HepG2 (cell line): ENCODE results near the gene SLC13A3. TPM values are rescaled to one million over a fixed set of nuclear protein-coding genes. Genes with fewer than 3 reads are reported as not detected.

Source experiments
- AGO2 ChIP-seq: fragments of 200-400 bp; formaldehyde crosslinking; optimal IDR thresholded peaks from 2 replicates; pipeline ENCODE3; 2017; ENCODE audit warnings: mild to moderate bottlenecking, low read depth, low read length, moderate library complexity
- ATAD3A ChIP-seq: sonication (generic); formaldehyde crosslinking; IDR thresholded peaks from 2 replicates; pipeline ENCODE4 v1.4.0; 2020; ENCODE audit warnings: missing genetic modification reagents
- ELF1 ChIP-seq: sonication (generic); formaldehyde crosslinking; IDR thresholded peaks from 2 replicates; pipeline ENCODE4 v1.4.0; 2020; ENCODE audit warnings: missing genetic modification reagents
- EP300 ChIP-seq, 3 experiments: sonication (generic) in 1 of 3; formaldehyde crosslinking in 1 of 3; IDR thresholded peaks; 2 replicates each; pipeline versions ENCODE4 v1.5.1 to v1.6.1; 2011 to 2020; ENCODE audit warnings: low read depth in 2 of 3, low read length in 2 of 3, borderline replicate concordance in 1 of 3, improper control_type of control experiment in 1 of 3, mild to moderate bottlenecking in 1 of 3, missing genetic modification reagents in 1 of 3, moderate library complexity in 1 of 3
- FOSL2 ChIP-seq: sonication (generic); formaldehyde crosslinking; IDR thresholded peaks from 2 replicates; pipeline ENCODE4 v1.4.0; 2020; ENCODE audit warnings: missing genetic modification reagents
- HNRNPLL ChIP-seq: fragments of 200-400 bp; formaldehyde crosslinking; IDR thresholded peaks from 2 replicates; pipeline ENCODE4 v1.6.1; 2017; ENCODE audit warnings: mild to moderate bottlenecking, low read depth, low read length; ENCODE audit not compliant: poor library complexity, severe bottlenecking
- HOXD1 ChIP-seq: sonication (generic); formaldehyde crosslinking; IDR thresholded peaks from 2 replicates; pipeline ENCODE4 v1.5.0; 2020; ENCODE audit warnings: missing genetic modification reagents
- KDM4B ChIP-seq: sonication (generic); formaldehyde crosslinking; IDR thresholded peaks from 2 replicates; pipeline ENCODE4 v1.4.0; 2020; ENCODE audit warnings: missing genetic modification reagents
- MAZ ChIP-seq, 2 experiments: sonication (generic) in 1 of 2; formaldehyde crosslinking in 1 of 2; IDR thresholded peaks; 2 replicates each; pipeline versions ENCODE4 v1.5.0 to v1.6.1; 2012 to 2020; ENCODE audit warnings: low read depth in 2 of 2, mild to moderate bottlenecking in 2 of 2, borderline replicate concordance in 1 of 2, improper control_type of control experiment in 1 of 2, low read length in 1 of 2, missing genetic modification reagents in 1 of 2, moderate library complexity in 1 of 2
- MXI1 ChIP-seq: IDR thresholded peaks from 3 replicates; pipeline ENCODE4 v1.6.1; 2012; ENCODE audit warnings: low read depth, low read length, inconsistent platforms, borderline replicate concordance
- NFIB ChIP-seq: sonication (generic); formaldehyde crosslinking; IDR thresholded peaks from 2 replicates; pipeline ENCODE4 v1.9.0; 2021; ENCODE audit warnings: missing genetic modification reagents, mild to moderate bottlenecking, borderline replicate concordance
- NFKBIZ ChIP-seq: IDR thresholded peaks from 2 replicates; pipeline ENCODE4 v1.6.1; 2018; ENCODE audit warnings: missing genetic modification reagents, missing compliant biosample characterization
- ONECUT2 ChIP-seq: sonication (generic); formaldehyde crosslinking; IDR thresholded peaks from 2 replicates; pipeline ENCODE4 v1.4.0; 2020; ENCODE audit warnings: missing genetic modification reagents
- PHF21A ChIP-seq: sonication (generic); formaldehyde crosslinking; IDR thresholded peaks from 2 replicates; pipeline ENCODE4 v1.5.0; 2020; ENCODE audit warnings: mild to moderate bottlenecking, missing genetic modification reagents
- SKI ChIP-seq: fragments of 450-650 bp; IDR thresholded peaks from one replicate; pipeline ENCODE4 v1.6.1; 2018; ENCODE audit warnings: mild to moderate bottlenecking; ENCODE audit not compliant: partially characterized antibody
- SRY ChIP-seq: sonication (generic); formaldehyde crosslinking; IDR thresholded peaks from 2 replicates; pipeline ENCODE4 v1.8.0; 2022; ENCODE audit warnings: mild to moderate bottlenecking, missing genetic modification reagents
- SSRP1 ChIP-seq: IDR thresholded peaks from 2 replicates; pipeline ENCODE4 v1.6.1; 2016; ENCODE audit warnings: control low read depth
- TGIF2 ChIP-seq: IDR thresholded peaks from 2 replicates; pipeline ENCODE4 v1.6.1; 2016; ENCODE audit warnings: control low read depth, missing compliant biosample characterization
- ZBTB21 ChIP-seq: sonication (generic); formaldehyde crosslinking; IDR thresholded peaks from 2 replicates; pipeline ENCODE4 v1.4.0; 2020; ENCODE audit warnings: missing genetic modification reagents
- ZBTB7A ChIP-seq: sonication (generic); formaldehyde crosslinking; IDR thresholded peaks from 2 replicates; pipeline ENCODE4 v1.8.0; 2022; ENCODE audit warnings: mild to moderate bottlenecking, missing genetic modification reagents
- ZC3H13 ChIP-seq: sonication (generic); formaldehyde crosslinking; IDR thresholded peaks from 2 replicates; pipeline ENCODE4 v1.8.1; 2023; ENCODE audit warnings: mild to moderate bottlenecking, missing genetic modification reagents, moderate library complexity
- ZC3H4 ChIP-seq: sonication (generic); formaldehyde crosslinking; IDR thresholded peaks from 2 replicates; pipeline ENCODE4 v1.4.0; 2020; ENCODE audit warnings: missing genetic modification reagents, borderline replicate concordance
- ZFP36L2 ChIP-seq: sonication (generic); formaldehyde crosslinking; IDR thresholded peaks from 2 replicates; pipeline ENCODE4 v1.4.0; 2020; ENCODE audit warnings: missing genetic modification reagents
- ZNF274 ChIP-seq: sonication (generic); formaldehyde crosslinking; IDR thresholded peaks from 2 replicates; pipeline ENCODE4 v1.5.1; 2020; ENCODE audit warnings: mild to moderate bottlenecking, missing genetic modification reagents
- ZNF615 ChIP-seq: sonication (generic); formaldehyde crosslinking; IDR thresholded peaks from 2 replicates; pipeline ENCODE4 v1.5.0; 2020; ENCODE audit warnings: mild to moderate bottlenecking, missing genetic modification reagents, borderline replicate concordance
- ZNF660 ChIP-seq: sonication (generic); formaldehyde crosslinking; IDR thresholded peaks from 2 replicates; pipeline ENCODE4 v1.5.1; 2020; ENCODE audit warnings: mild to moderate bottlenecking, low read depth, missing genetic modification reagents, borderline replicate concordance
- ZNF687 ChIP-seq: sonication (generic); formaldehyde crosslinking; IDR thresholded peaks from 2 replicates; pipeline ENCODE4 v1.5.1; 2020; ENCODE audit warnings: mild to moderate bottlenecking, missing genetic modification reagents, moderate library complexity
- polyA plus RNA-seq, 8 experiments: library from polyadenylated mRNA; depleted of rRNA in 3 of 8; stranded (reverse) in 7 of 8; unstranded in 1 of 8; fragments of >200 nt; fragmentation: Illumina TruSeq in 4 of 8; extraction: Trizol in 4 of 8; gene quantifications; 2 replicates each; pipeline versions ENCODE4 v1.2.1 to v1.2.3, GENCODE V29; 2011 to 2016; ENCODE audit warnings: low read depth in 4 of 8, missing spikeins in 1 of 8, mixed read lengths in 1 of 8; ENCODE audit not compliant: insufficient read depth in 1 of 8
- total RNA-seq, 5 experiments: library from RNA; depleted of rRNA; stranded (reverse); fragments of >200 nt; fragmentation: Illumina TruSeq; extraction: Trizol; gene quantifications; 2 replicates each; pipeline ENCODE4 v1.2.3, GENCODE V29; 2016; ENCODE audit warnings: low read depth in 1 of 5

Gene SLC13A3
- total and polyA plus RNA-seq, 2 of the 13 experiments (the other 11 are each of a cell fraction or from before 2014, with no cell fraction given): 66.5 to 76.0 TPM

GRCh38 chr20:46699651-46700359, 48.5 kb upstream of the SLC13A3 start (continued):
- TF ChIP-seq PHF21A (peak; percentile 61; the same call in 1 of the 2 replicates), ELF1 (CRISPR knock-in tag) (no peak), ZC3H4 (no peak), HNRNPLL (no peak), MXI1 (no peak), TGIF2 (CRISPR knock-in tag) (no peak), ZNF274 (CRISPR knock-in tag) (no peak), ZFP36L2 (CRISPR knock-in tag) (no peak), ZBTB7A (CRISPR knock-in tag) (no peak), SSRP1 (CRISPR knock-in tag) (0 out of 2 replicates have a peak, but pooled peaks have one; percentile 33), NFIB (CRISPR knock-in tag) (no peak), ATAD3A (CRISPR knock-in tag) (no peak), EP300 (IDR thresholded peaks at IDR 0.05; ENCODE audit: low read depth in 2 of 2, low read length in 2 of 2) (no peak), EP300 (CRISPR knock-in tag; IDR thresholded peaks at IDR 0.05; ENCODE audit: borderline replicate concordance) (peak; percentile 35; the same call in 1 of the 2 replicates), ONECUT2 (CRISPR knock-in tag) (no peak), HOXD1 (CRISPR knock-in tag) (no peak), NFKBIZ (no peak; the same call in 1 of the 2 replicates), ZNF687 (CRISPR knock-in tag) (no peak), ZNF615 (no peak), FOSL2 (CRISPR knock-in tag) (peak; percentile 43; the same call in 1 of the 2 replicates), SKI (no peak), AGO2 (no peak), MAZ (IDR thresholded peaks at IDR 0.05; ENCODE audit: borderline replicate concordance, low read depth, low read length) (no peak), MAZ (CRISPR knock-in tag; IDR thresholded peaks at IDR 0.05; ENCODE audit: low read depth) (no peak), SRY (no peak), ZC3H13 (no peak), KDM4B (CRISPR knock-in tag) (0 out of 2 replicates have a peak, but pooled peaks have one; percentile 24), ZBTB21 (no peak), ZNF660 (no peak)
